Liver (tissue), 9 donors: Measurements from ENCODE around the gene CDC20. TPM values are rescaled to one million over a fixed set of nuclear protein-coding genes. Genes with fewer than 3 reads are reported as not detected.

ENCODE experiments used
- DNase-seq: peaks from one replicate; pipeline ENCODE4 v3.0.0-alpha.2; 2017; ENCODE audit warnings: low spot score
- H3K27ac ChIP-seq, 2 donors: one replicate each; pipeline ENCODE4 v1.7.0; 2013; ENCODE audit warnings: inconsistent platforms in 2 of 2, low read length in 2 of 2, control low read depth in 1 of 2, low read depth in 1 of 2, mild to moderate bottlenecking in 1 of 2
- H3K27me3 ChIP-seq, 4 donors: one replicate each; pipeline versions ENCODE4 v1.6.1 to v1.7.0; 2013; ENCODE audit warnings: low read length in 3 of 4, inconsistent platforms in 1 of 4, mild to moderate bottlenecking in 1 of 4, moderate library complexity in 1 of 4; ENCODE audit not compliant: control insufficient read depth in 4 of 4, insufficient read depth in 4 of 4
- H3K36me3 ChIP-seq, 4 donors: one replicate each; pipeline versions ENCODE4 v1.6.1 to v1.7.0; 2013; ENCODE audit warnings: low read length in 3 of 4, mild to moderate bottlenecking in 3 of 4, low read depth in 1 of 4, moderate library complexity in 1 of 4; ENCODE audit not compliant: control insufficient read depth in 4 of 4, insufficient read depth in 3 of 4
- H3K4me1 ChIP-seq, 4 donors: one replicate each; pipeline versions ENCODE4 v1.6.1 to v1.7.0; 2013; ENCODE audit warnings: low read length in 3 of 4, mild to moderate bottlenecking in 3 of 4, moderate library complexity in 1 of 4; ENCODE audit not compliant: control insufficient read depth in 4 of 4, insufficient read depth in 4 of 4
- H3K4me3 ChIP-seq, 3 donors: one replicate each; pipeline versions ENCODE4 v1.6.1 to v1.7.0; 2013; ENCODE audit warnings: low read length in 3 of 3, control low read depth in 1 of 3, low read depth in 1 of 3, mild to moderate bottlenecking in 1 of 3
- H3K9ac ChIP-seq, 2 donors: one replicate each; pipeline ENCODE4 v1.7.0; 2013; ENCODE audit warnings: low read length in 2 of 2, mild to moderate bottlenecking in 2 of 2, moderate library complexity in 2 of 2, control low read depth in 1 of 2, low read depth in 1 of 2
- H3K9me3 ChIP-seq, 4 donors: one replicate each; pipeline versions ENCODE4 v1.6.1 to v1.7.0; 2013; ENCODE audit warnings: low read length in 3 of 4; ENCODE audit not compliant: control insufficient read depth in 4 of 4
- CTCF ChIP-seq: fragments of 150-350 bp; IDR thresholded peaks from 2 replicates; pipeline ENCODE4 v1.5.1; 2017; ENCODE audit warnings: improper control_type of control experiment, low read depth, low read length; ENCODE audit not compliant: missing input control
- HNF4A ChIP-seq, 2 donors: conservative IDR thresholded peaks; 2 replicates each; pipeline ENCODE4 v1.6.1; 2016; ENCODE audit warnings: antibody characterized with exemption in 2 of 2, mild to moderate bottlenecking in 2 of 2
- HNF4G ChIP-seq: IDR thresholded peaks from 2 replicates; pipeline ENCODE4 v1.6.1; 2016; ENCODE audit warnings: antibody characterized with exemption
- JUND ChIP-seq, 2 donors: IDR thresholded peaks; 2 replicates each; pipeline ENCODE4 v1.6.1; 2016; ENCODE audit warnings: antibody characterized with exemption in 2 of 2
- NR2F2 ChIP-seq: IDR thresholded peaks from 2 replicates; pipeline ENCODE4 v1.6.1; 2016; ENCODE audit warnings: antibody characterized with exemption
- RAD21 ChIP-seq, 2 donors: IDR thresholded peaks; 2 replicates each; pipeline ENCODE4 v1.6.1; 2016; ENCODE audit warnings: antibody characterized with exemption in 2 of 2, mild to moderate bottlenecking in 2 of 2
- REST ChIP-seq: IDR thresholded peaks from 2 replicates; pipeline ENCODE4 v1.6.1; 2016; ENCODE audit warnings: antibody characterized with exemption, mild to moderate bottlenecking
- ZBTB33 ChIP-seq: IDR thresholded peaks from 2 replicates; pipeline ENCODE4 v1.6.1; 2016; ENCODE audit warnings: antibody characterized with exemption
- WGBS: extraction: QIAGEN DNeasy Blood & Tissue Kit; methylation state at CpG from one replicate; pipeline ENCODE4 v1.1.7; 2013; 5-methylcytosine and 5-hydroxymethylcytosine counted together
- polyA plus RNA-seq, 2 donors: library from polyadenylated mRNA; stranded (reverse) in 1 of 2; unstranded in 1 of 2; fragments of 200-250 nt in 1 of 2; fragments of >200 nt in 1 of 2; fragmentation: Nextera tagmentation in 1 of 2; extraction: Ambion mirVana in 1 of 2; gene quantifications; one replicate each; pipeline versions ENCODE4 v1.2.1 to v1.2.3, GENCODE V29; 2013 to 2015
- total RNA-seq, 2 donors: library from RNA; depleted of rRNA; stranded (reverse); fragments of >200 nt; gene quantifications; one replicate each; pipeline ENCODE4 v1.2.3, GENCODE V29; 2014
- TF ChIP-seq, protein P1 (sequence below): IDR thresholded peaks from 2 replicates; pipeline ENCODE4 v1.6.1; 2016; ENCODE audit warnings: antibody characterized with exemption
- donor health status: healthy.
- donor health status: healthy.
- donor health status: healthy.
- donor health status: healthy.
- donor health status: healthy.

Gene CDC20
- total and polyA plus RNA-seq, 4 donors = 0.25 to 73.4 (median 3.5) TPM

DNA sequence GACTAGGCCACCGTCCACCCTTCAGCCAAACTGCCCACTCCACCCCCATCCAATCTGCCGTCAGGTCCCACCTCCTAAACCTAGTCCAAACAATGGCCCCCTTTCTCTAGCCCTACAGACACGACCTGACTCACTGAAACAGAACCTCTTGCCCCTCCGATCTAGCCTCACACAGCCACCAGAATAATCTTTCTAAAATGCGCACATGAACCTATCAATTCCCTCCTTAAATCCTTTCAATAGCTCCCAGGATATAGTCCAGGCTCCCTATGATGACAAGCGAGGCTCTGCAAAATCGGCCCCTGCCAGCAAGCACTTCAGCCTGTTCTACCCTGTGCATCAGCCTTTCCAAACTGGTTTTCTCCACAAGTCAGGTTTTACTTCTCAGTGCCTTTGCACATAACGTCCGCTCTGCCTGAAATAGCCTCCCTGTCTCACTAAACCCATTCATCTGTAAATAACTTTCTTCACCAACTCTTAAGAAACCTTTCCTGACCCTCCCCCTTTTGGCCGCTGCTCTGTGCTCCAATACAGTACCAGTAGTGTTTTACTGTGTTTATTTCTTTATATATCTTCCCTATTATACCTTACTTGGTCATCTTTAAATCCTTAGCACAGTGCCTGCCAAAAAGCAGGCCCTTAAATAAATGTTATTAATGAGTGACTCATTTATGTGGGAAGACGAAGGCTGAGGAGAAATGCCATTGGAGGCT, 9.0 kb upstream of the CDC20 start:
- TF ChIP-seq RAD21 (IDR thresholded peaks at IDR 0.05) (no peak), HNF4A (conservative IDR thresholded peaks at IDR 0.05) (peak in 1 of 2 donors; percentile 1), JUND (IDR thresholded peaks at IDR 0.05) (no peak)
- peak overlapping the region; percentile 60 to 63 (median 62) for H3K4me3 ChIP-seq
- no peaks in the 10 kb centered on the region for H3K9me3 ChIP-seq
- no peak for DNase-seq
- peak overlapping the region; percentile 82 to 89 for H3K27ac ChIP-seq
- 54% methylated on average over 11 of the region's 11 CpGs for WGBS
- no peaks in the 10 kb centered on the region for H3K27me3 ChIP-seq
- peak overlapping the region in 1 of 2 donors; percentile 48 for H3K9ac ChIP-seq
- H3K36me3 ChIP-seq = no peaks in the 10 kb centered on the region
- peaks cover 0 to 14% (median 8%) of the 10 kb centered on the region in 4 donors for H3K4me1 ChIP-seq

- TF ChIP-seq JUND (IDR thresholded peaks at IDR 0.05) (no peak), CTCF (no peak), REST (no peak), RAD21 (IDR thresholded peaks at IDR 0.05) (no peak), HNF4G (no peak), NR2F2 (no peak), ZBTB33 (no peak), HNF4A (conservative IDR thresholded peaks at IDR 0.05) (no peak)
- TF ChIP-seq, protein P1, sequence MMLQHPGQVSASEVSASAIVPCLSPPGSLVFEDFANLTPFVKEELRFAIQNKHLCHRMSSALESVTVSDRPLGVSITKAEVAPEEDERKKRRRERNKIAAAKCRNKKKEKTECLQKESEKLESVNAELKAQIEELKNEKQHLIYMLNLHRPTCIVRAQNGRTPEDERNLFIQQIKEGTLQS = no peak
- WGBS = 90% methylated on average over 1 of the region's 1 CpG
- no peak overlapping the region for H3K4me3 ChIP-seq
- H3K9me3 ChIP-seq = no peaks in the 10 kb centered on the region
- DNase-seq = no peak
- no peaks in the 10 kb centered on the region for H3K36me3 ChIP-seq
- no peak overlapping the region for H3K27ac ChIP-seq
- H3K4me1 ChIP-seq = peaks cover 0 to 10% (median 5%) of the 10 kb centered on the region in 4 donors
- no peak overlapping the region for H3K9ac ChIP-seq
- no peaks in the 10 kb centered on the region for H3K27me3 ChIP-seq
These were observed 7.8 kb upstream of the CDC20 start for GRCh38 chr1:43350976-43351375.
